Gastroesophageal sphincter (tissue), 3 donors: ENCODE results near the gene LDLRAP1.

Source experiments
- CTCF ChIP-seq, 4 experiments: fragments of 200-600 bp in 2 of 4; fragments of 450-650 bp in 2 of 4; sonication (generic) in 1 of 4; IDR thresholded peaks; one replicate each; pipeline ENCODE4 v1.5.1; 2017 to 2019; ENCODE audit warnings: antibody characterized with exemption in 4 of 4, mild to moderate bottlenecking in 2 of 4, moderate library complexity in 2 of 4
- EP300 ChIP-seq: sonication (generic); formaldehyde crosslinking; IDR thresholded peaks from one replicate; pipeline ENCODE4 v1.6.1; 2017; ENCODE audit warnings: antibody characterized with exemption, mild to moderate bottlenecking
- POLR2A ChIP-seq, 2 donors: fragments of 450-650 bp; IDR thresholded peaks; one replicate each; pipeline ENCODE4 v1.6.1; 2017; ENCODE audit warnings: antibody characterized with exemption in 2 of 2, mild to moderate bottlenecking in 2 of 2, moderate library complexity in 1 of 2

- TF ChIP-seq POLR2A (IDR thresholded peaks at IDR 0.05) (no peak), CTCF (IDR thresholded peaks at IDR 0.05) (no peak), EP300 (no peak)
Measured at GRCh38 chr1:25550683-25551310, 7.4 kb downstream of the LDLRAP1 start.
